LNCaP clone FGC (cell line): ENCODE measurements around the gene CLBA1.

Source experiments
- DNase-seq: peaks from one replicate; pipeline ENCODE4 v3.0.0-alpha.2; 2011; ENCODE audit warnings: low read depth
- H3K4me3 ChIP-seq: 2 replicates; pipeline ENCODE4 v1.5.1; 2011; ENCODE audit warnings: mild to moderate bottlenecking, low read depth, low read length, control low read depth
- TF ChIP-seq, protein P1 (sequence below): IDR thresholded peaks from 2 replicates; pipeline ENCODE4 v1.5.1; 2012; ENCODE audit warnings: mild to moderate bottlenecking; ENCODE audit not compliant: control insufficient read depth, insufficient read depth; ENCODE audit errors: extremely low read depth

The CLBA1 gene

GRCh38 chr14:105015242-105015641 is 29.7 kb downstream of the CLBA1 start:
- DNase-seq, result no peak
- TF ChIP-seq, protein P1, sequence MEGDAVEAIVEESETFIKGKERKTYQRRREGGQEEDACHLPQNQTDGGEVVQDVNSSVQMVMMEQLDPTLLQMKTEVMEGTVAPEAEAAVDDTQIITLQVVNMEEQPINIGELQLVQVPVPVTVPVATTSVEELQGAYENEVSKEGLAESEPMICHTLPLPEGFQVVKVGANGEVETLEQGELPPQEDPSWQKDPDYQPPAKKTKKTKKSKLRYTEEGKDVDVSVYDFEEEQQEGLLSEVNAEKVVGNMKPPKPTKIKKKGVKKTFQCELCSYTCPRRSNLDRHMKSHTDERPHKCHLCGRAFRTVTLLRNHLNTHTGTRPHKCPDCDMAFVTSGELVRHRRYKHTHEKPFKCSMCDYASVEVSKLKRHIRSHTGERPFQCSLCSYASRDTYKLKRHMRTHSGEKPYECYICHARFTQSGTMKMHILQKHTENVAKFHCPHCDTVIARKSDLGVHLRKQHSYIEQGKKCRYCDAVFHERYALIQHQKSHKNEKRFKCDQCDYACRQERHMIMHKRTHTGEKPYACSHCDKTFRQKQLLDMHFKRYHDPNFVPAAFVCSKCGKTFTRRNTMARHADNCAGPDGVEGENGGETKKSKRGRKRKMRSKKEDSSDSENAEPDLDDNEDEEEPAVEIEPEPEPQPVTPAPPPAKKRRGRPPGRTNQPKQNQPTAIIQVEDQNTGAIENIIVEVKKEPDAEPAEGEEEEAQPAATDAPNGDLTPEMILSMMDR, result no peak
- H3K4me3 ChIP-seq, result no peak overlapping the region

GRCh38 chr14:105015905-105016304 is 30.3 kb downstream of the CLBA1 start:
- no peak overlapping the region for H3K4me3 ChIP-seq
- TF ChIP-seq, protein P1, result no peak
- no peak for DNase-seq

- TF ChIP-seq, protein P1, result no peak
- no peak for DNase-seq
- H3K4me3 ChIP-seq, result no peak overlapping the region
Measured at GRCh38 chr14:105018414-105018813, 32.8 kb downstream of the CLBA1 start.

- TF ChIP-seq, protein P1, result no peak
- DNase-seq, result no peak
- H3K4me3 ChIP-seq, result peak overlapping the region; percentile 66
Measured at GRCh38 chr14:105019861-105020814, 34.5 kb downstream of the CLBA1 start.

- peak within 1 kb of the TSS; percentile 81 for H3K4me3 ChIP-seq
- peak; percentile 74 for DNase-seq
- TF ChIP-seq, protein P1, result no peak
Measured at GRCh38 chr14:105020815-105021655, 35.4 kb downstream of the CLBA1 start, which contains the start of gene CDCA4. CDCA4 (minus strand) TSS chr14:105021083; CDS start chr14:105011929, 9,154 bp downstream.

- DNase-seq, result peak; percentile 45
- peak overlapping the region; percentile 81 for H3K4me3 ChIP-seq
- TF ChIP-seq, protein P1, result peak; percentile 39
Measured at GRCh38 chr14:105021656-105022275, 36.2 kb downstream of the CLBA1 start.
